Activated CD4-positive, alpha-beta T cell treated with anti-CD3 and anti-CD28 coated beads, Interleukin-2, amount 50 U/mL, for 4 hours (primary cell): Measurements from ENCODE around the gene CARD11.
A peak's percentile ranks its signal among the peaks of the same experiment; 100 is the strongest.

Experiments
- DNase-seq, 2 experiments: peaks; one replicate each; pipeline ENCODE4 v3.0.0-alpha.2; 2020

The CARD11 gene

GRCh38 chr7:3043544-3044371 lies at the start of gene CARD11:
TSS of gene CARD11 (minus strand) at chr7:3043867. CDS start at chr7:2958506, 85,361 bp downstream.
- peak; percentile 47 to 52 for DNase-seq

- peak; percentile 55 to 56 for DNase-seq
Measured at GRCh38 chr7:3092468-3092867, 48.8 kb upstream of the CARD11 start.

- no peak for DNase-seq
Measured at GRCh38 chr7:3091631-3092030, 48.0 kb upstream of the CARD11 start.

GRCh38 chr7:3089493-3089892 lies 45.8 kb upstream of the CARD11 start:
- peak in 1 of 2 experiments; percentile 8 for DNase-seq

- no peak for DNase-seq
Measured at GRCh38 chr7:3087243-3087755, 43.6 kb upstream of the CARD11 start.

- DNase-seq = no peak
Measured at GRCh38 chr7:3083350-3083749, 39.7 kb upstream of the CARD11 start.

- no peak for DNase-seq
Measured at GRCh38 chr7:3082831-3083230, 39.2 kb upstream of the CARD11 start.

GRCh38 chr7:3082386-3082785 lies 38.7 kb upstream of the CARD11 start:
- no peak for DNase-seq

- no peak for DNase-seq
Measured at GRCh38 chr7:3080106-3080505, 36.4 kb upstream of the CARD11 start.

- no peak for DNase-seq
Measured at GRCh38 chr7:3078514-3078913, 34.8 kb upstream of the CARD11 start.

- DNase-seq = no peak
Measured at GRCh38 chr7:3076700-3077099, 33.0 kb upstream of the CARD11 start.

GRCh38 chr7:3076163-3076562 lies 32.5 kb upstream of the CARD11 start:
- DNase-seq = no peak

GRCh38 chr7:3075441-3075840 lies 31.8 kb upstream of the CARD11 start:
- no peak for DNase-seq

- no peak for DNase-seq
Measured at GRCh38 chr7:3074459-3074821, 30.8 kb upstream of the CARD11 start.

- DNase-seq = no peak
Measured at GRCh38 chr7:3073763-3074458, 30.2 kb upstream of the CARD11 start.

- DNase-seq = no peak
Measured at GRCh38 chr7:3070908-3071307, 27.2 kb upstream of the CARD11 start.

GRCh38 chr7:3069771-3070449 lies 26.2 kb upstream of the CARD11 start:
- no peak for DNase-seq

- DNase-seq = no peak
Measured at GRCh38 chr7:3068530-3068929, 24.9 kb upstream of the CARD11 start.

GRCh38 chr7:3067606-3068380 lies 24.1 kb upstream of the CARD11 start:
- no peak for DNase-seq

GRCh38 chr7:3067193-3067592 lies 23.5 kb upstream of the CARD11 start:
- DNase-seq = no peak

GRCh38 chr7:3066506-3066905 lies 22.8 kb upstream of the CARD11 start:
- DNase-seq = no peak

- peak; percentile 46 for DNase-seq
Measured at GRCh38 chr7:3065724-3066143, 22.1 kb upstream of the CARD11 start.

GRCh38 chr7:3064067-3064466 lies 20.4 kb upstream of the CARD11 start:
- DNase-seq = no peak
